NCI-H446 treated with DMSO at 0.1 percent for 48 hours (cell line): ENCODE measurements around the gene PLD1.
"Not testable (repeated sequence)": the region's sequence is repeated elsewhere in the genome, so short reads cannot be mapped to it uniquely, and the experiment has no call there.

Experiments
- DNase-seq: peaks from one replicate; lab custom pipeline; 2025; lab: John Stamatoyannopoulos, UW

PLD1 gene

DNA sequence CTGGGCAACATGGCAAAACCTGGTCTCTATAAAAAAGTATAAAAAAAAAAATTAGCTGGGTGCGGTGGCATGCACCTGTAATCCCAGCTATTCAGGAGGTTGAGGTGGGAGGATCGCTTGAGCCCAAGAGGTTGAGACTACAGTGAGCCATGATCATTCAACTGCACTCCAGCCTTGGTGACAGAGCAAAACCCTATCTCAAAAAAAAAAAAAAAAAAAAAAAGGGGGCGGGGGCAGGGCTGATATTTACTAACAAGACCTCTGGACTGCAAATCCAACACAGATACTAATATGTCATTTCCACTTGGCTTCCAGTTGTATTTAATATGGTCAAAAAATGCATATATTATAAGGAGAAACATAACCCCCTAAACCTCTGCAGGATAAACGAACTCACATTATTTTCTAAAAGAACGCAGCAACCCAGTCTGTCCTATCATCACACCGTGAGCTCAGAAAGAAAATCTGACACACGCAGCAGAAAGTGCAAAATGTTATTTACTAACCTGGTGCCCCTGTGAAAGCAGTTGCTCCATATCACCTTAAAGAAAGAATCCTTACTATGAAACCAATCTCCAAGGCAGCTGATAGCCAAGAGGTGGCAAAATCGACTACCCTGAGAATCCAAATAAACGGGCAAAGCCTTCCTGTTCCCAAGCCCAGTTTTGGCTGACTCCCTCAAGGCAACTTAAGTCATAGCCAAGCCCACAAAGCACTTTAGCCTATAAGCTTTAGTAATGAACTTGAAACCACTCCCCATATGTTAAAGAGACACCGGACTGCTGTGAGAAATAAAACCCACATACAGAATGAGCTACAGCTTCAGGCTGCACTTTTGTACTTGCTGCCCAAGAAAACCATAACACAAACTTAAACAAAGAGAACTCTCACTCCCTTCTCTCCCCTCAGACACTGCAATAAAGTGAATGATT is 39.3 kb downstream of the PLD1 start:
- DNase-seq, result peak; percentile 79

DNA sequence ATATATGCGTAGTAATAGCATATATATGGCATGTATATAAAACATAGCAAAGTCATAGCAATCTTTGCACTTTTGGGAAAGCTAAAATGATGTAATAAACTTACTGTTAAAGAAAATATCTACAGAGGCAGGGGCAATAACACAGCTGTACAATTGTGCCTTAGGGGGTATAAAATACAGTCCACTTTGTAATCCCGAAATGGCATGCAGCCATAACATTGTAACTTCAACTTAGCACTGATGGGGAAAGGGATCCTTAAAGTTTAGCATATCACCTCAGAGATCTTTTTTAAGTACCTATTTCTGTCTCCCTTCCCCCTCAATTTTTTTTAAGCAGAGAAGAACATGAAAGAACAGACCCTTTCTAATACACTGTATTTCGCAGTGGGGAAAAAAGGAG is 40.8 kb downstream of the PLD1 start:
- DNase-seq, result no peak

DNA sequence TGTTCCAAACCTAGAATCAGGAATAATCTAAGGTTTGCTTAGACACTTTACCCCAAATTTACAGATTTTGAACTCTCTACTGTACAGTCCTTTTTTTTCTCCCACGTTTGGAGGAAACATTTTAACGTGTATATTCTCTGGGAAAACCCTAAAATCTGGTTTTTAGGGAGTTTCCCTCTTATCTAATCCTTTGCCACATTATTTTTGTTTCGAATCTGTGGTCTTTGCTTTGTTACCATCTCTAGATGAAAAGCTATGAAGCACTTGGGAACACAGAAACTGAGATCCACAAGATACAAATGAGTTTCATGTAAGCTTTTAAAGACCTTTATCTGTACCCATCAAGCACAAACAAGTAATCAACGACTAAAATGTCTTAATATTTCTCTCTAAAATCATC is 41.3 kb downstream of the PLD1 start:
- DNase-seq, result no peak

DNA sequence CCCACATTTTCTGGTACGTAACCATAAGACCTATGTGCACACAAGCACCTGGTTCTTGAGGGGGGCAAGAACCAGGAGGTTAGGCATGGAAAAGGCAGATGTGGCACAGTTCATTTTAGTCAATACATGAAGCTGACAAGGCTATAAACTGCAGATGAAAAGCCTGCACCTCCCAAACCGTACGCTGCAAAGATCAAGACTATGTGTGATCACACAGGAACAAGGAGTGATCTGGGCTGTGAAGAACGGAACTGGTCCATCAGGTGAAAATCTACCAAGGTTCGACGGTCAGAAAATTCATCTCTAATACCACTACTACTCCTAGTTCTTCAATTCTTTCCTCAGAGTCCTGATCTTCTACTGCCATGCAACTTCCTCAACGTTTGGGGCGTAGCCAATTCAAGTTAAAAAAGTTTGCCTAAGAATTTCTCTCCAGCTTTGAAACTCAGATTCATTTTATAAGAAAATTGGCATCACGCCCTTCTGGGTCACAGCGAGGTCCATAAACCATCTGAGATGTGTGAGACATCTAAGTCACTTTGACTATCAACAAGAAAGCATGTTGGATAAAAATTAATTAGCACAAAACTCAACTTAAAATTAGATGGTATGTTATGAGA is 41.9 kb downstream of the PLD1 start:
- no peak for DNase-seq

DNA sequence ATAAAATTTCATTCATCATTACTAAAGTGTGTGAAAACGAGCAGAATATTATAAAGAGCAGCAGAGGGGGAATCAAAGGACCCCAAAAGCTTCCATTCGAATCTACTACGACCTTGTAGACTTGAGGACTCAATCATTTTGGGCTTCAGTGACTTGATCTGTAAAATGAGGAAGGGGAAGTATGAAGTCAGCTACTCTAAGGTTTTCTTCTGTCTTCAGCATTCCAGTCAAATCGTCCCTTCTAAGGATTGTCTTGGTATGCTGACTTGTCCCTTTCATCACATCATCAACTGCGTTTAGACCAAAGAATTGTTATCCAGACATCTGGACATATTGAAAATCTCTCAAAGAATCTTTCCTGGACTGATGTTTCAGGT is 44.8 kb downstream of the PLD1 start:
- DNase-seq, result no peak

DNA sequence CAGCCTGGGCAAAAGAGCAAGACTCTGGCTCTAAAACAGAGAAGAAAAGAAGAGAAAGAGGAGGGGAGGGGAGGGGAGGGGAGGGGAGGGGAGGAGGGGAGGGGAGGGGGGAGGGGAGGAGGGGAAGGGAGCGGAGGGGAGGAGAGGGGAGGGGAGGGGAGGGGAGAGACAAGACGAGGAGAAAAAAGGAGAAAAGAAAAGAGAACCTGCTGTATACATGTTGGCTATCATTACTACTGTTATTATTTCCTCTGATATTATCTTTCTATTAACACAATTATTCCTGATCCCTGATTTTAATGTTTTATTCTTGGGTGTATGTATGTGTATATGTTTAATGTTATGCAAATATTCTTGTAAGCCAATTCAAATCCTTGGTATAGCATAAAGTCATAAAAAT is 46.9 kb downstream of the PLD1 start:
- DNase-seq, result no peak

DNA sequence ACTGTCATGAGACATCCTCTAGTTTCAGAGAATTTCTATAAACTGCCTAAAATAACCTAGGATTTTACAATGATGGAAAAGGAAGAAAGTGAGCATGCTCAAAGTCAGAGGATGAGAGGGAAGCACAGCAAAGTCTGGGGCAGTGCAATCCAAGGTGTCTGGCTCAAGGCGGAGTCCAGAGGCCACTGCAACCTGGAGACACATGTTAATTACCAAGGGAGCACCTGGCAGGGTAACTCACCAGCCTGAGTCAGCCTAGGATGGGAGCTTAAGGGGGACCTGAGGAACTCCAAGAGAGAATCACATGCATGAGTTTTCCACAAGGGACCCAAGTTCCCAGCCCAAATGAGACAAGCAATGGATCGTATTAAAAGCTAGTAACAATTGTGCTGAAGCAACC is 49.8 kb downstream of the PLD1 start:
- DNase-seq, result no peak

DNA sequence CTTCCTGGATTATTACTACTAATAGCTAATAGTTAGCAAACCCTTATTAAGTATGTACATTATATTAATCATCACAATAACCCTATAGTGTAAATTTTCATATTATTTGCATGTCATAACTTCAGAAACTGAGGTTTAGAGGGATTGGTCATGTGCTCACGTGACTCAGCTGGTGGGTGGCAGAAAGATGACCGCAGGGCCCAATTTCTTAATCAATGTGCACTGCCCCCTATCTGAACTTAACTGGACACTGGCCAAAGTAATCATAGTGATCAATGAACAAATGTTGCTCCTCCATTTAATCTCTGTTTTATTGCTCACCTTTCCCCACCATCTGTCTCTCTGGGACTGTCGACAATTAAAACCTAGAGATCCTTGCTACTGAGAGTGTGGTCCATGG is 52.2 kb downstream of the PLD1 start:
- no peak for DNase-seq

DNA sequence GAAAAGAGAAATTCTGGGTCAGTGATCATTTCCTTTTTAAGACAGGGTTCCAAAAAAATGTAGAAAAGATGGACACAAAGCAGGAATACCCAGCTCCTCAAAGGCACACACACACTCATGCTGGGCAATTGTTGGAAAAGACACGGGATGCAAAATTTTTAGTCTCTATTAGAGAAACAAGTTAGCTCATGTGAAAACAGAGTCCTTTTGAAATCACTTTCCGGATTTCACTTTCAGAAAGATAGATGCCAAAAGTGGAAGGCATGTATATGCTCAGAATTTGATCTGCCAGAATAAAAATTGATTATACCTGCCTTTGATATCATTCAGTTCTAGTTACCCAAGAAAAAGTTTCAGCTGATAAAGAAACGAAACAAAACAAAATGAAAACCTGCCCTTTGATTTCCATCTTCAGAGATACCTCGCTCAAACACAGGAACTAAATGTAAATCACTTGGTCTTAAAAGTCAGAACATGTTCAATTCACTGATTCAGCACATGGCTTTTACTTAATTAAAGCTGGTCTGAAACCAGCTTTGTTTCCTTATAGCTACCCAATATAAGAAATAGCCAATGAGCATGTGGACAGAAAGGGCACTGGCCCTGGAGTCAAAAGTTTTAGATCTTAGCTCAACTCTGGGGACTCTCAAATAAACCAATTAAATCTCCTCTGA is 52.8 kb downstream of the PLD1 start:
- no peak for DNase-seq

DNA sequence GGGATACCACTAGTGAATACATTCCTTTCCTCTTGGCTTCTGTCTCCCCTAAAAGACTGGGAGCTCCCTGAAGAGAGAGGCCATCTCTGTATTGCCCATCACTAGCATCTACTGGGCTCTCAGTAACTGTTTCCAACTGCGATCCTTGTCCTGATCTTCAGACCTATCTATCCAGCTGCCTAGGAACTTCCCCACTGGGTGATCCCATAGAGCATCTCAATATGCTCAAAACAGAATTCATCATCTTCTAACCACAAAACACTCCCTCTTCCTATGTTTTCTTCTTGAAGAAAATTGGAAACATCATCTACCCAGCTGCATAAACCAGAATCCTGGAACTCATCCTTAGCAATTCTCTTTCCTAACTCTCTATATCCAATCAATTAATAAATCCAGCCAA is 54.6 kb downstream of the PLD1 start:
- no peak for DNase-seq

DNA sequence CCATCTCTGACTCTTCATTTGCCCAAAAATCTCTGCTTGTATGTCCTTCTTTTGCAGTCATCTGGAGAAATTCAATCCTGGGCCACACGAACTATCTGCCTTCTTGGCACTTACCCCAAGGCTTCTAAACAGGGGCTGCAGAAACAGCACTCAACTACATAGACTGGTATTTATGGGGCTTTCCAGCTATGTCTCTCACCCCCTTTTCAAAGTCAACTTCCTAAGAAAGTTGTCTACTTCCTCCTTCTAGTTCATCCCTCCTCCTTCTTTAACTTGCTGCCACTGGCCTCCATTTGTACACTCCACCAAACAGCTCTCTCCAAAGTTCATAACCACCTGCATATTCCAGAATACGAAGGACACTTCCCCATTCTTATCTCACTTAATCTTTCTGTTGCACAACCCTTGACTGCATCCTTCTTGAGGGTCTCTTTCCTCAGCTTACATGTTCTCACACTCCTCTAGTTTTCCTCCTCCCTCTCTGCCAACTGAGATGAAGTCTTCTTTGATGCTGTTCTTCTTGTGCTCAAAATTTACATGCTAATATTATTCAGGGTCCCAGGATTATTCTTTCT is 55.2 kb downstream of the PLD1 start:
- DNase-seq, result no peak

DNA sequence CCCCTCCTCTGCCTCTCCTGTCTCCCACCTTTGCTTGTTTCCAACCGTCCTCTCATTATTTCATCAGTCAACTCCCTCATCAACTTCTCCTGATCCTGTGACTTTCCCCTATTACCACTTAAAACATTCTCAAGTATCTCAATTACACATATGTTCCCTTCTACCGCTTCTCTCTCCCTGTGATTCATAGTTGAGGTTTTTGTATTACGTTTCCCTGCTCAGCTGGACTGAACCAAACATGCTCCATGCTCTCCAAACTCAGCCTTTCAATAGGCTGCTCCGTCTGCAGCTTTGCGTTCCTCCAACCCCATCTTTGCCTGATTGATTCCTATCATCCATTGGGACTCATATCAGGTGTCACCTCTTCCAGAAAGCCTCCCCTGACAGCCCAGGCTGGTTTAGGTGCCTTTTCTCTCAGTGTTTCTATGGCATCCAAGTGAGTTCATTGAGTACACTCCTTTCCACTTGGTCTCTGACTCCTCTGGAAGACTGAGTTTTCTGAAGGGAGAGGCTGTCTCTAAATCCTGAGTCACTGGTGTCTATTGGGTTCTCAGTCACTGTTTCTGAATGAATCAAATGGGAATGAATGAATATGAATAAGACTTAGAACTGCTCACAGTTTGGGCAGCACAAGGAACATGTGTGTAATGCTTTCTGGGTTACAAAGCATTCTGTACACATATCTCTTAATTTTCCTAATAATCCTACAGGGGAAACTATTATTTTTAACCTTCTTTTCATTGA is 56.4 kb downstream of the PLD1 start:
- no peak for DNase-seq

DNA sequence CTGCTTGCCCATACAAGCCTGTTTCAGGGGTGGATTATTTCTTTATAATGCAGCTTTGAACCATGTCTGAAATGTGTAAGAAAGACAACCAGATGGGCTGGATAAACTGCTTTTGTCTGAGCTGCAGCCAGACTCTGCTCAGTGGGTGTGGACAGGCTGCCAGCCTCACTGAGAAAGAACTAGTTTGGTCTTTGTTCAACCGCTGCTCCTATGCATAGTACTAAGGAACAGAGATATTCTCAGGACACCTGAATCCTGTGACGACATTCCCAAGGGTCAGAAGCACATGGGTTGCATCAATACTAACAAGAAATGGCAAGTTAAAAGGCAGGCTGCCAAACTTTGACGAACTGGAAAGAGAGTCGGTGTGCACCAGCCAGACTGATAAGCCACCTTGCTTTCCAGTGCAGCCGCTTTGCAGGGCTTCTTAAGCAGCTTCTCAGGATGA is 57.2 kb downstream of the PLD1 start:
- DNase-seq, result no peak

DNA sequence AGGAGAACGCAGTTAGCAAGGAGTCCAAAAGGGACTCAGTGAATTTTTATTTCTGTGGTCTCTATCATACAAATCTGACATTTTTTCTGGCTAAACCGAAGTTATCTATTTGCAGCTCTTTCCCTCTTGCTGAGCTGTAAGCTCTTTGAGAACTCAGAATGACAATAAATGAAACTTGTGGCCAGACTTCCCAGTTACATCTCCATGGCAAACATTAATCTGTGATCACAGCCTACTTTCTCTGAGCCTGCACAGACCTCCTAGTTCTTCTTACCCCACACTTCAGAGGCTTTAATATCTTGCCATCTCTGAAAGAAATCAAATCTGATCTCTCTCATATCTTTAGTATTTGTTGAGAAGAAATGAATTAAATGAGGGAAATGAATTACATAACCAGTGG is 58.0 kb downstream of the PLD1 start:
- DNase-seq, result no peak

DNA sequence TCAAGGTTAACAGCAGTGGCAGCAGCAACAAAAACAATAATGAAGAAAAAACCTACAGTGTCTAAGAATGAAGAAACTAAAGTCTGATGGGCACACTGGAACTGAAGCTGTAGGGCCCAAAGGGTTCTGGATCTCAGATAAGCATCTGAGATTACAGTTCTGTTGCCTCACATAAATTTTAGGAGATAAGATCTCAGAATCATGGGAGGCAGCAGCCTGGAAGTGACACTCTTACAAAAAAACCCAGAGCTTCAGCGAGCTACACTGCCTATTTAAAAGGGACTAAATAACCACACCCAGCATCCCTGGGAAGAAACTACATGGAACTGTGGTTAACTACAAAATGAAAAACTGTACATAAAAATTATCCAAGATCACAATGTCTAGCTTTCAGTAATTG is 61.2 kb downstream of the PLD1 start:
- DNase-seq, result no peak

DNA sequence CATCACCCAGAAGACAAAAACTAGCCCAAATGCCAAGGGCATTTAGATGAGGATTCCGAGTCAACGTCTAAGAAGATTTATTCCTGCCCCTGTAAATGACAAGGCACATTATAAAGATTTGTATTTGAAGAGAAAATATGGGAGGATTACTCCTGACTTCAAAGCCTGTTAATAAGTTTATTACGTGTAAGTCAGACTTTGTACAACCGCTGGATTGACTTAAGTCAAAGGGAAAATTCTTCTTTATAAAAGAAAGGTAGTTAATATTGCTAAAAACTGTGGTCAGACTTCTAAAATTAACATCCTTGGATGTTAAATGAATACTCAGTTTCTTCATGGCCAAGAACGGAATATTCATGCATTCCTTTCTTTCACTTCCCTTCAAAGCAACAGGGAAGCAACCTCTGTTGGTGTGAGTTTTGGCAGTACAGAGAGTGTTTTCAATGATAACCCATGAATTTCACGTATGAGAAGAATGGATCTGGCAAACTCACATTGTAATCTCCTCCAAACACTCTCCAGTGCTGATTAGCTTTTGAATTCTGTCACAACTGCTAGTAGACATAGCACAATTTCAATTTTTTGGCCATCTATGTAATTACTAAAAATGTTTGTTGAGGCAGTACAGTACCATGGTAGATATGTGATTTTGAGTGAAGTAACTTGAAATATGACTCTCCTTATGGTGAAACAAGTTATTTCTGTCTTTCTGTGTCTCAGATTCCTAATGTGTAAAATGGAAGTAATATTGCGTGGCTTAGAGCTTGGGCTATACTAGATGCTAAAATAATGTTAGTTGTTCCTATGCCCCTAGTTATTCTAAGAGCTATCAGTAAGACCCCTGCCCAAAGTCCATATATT is 62.0 kb downstream of the PLD1 start:
- no peak for DNase-seq

DNA sequence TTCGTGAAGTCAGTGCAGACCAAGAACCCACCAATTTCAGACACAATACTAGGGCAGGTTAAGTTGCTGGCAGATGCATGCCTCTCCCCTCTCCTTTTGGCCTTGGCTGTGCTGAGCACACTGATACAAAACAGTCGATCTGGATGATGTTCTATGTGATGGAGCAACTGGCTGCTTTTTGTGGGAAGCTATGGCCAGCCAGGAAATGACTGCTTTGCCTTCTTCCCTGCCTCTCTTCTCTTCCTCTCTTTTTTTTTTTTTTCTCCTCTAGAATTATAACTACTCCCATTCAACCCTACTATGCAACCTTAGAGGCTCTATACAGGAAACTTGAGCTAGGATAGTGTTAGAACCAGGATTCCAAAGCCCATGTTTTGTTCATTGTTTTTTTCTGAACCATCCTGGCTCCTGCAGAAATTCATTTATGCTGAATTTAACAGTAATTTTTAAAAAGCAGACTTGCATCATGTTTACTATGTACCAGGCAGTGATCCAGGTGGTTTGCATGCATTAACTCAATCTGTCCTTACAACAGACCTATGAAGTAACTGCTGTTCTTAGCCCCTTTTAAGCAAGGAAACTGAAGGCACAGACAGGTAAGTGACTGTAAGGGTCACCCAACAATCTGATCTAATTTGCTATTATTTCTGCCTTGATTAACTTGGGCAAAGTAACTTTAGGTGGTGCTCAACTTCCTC is 62.9 kb downstream of the PLD1 start:
- no peak for DNase-seq

DNA sequence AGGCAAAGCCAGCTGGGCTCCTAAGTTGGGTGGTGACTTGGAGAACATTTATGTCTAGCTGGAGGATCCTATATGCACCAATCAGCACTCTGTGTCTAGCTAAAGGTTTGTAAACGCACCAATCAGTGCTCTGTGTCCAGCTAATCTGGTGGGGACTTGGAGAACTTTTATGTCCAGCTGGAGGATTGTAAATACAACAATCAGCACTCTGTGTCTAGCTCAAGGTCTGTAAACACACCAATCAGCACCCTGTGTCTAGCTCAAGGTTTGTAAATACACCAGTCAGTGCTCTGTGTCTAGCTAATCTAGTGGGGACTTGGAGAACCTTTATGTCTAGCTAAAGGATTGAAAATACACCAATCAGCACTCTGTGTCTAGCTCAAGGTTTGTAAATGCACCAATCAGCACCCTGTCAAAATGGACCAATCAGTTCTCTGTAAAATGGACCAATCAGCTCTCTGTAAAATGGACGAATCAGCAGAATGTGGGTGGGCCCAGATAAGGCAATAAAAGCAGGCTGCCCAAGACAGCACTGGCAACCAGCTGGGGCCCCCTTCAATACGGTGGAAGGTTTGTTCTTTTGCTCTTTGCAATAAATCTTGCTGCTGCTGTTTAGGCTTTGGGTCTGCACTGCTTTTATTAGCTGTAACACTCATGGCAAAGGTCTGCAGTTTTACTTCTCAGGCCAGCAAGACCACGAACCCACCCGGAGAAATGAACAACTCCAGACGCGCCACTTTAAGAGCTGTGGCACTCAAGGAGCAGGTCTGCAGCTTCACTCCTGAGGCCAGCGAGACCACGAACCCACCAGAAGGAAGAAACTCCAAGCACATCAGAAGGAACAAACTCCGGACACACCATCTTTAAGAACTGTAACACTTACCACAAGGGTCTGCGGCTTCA is 63.7 kb downstream of the PLD1 start:
- DNase-seq, result not testable (repeated sequence)

DNA sequence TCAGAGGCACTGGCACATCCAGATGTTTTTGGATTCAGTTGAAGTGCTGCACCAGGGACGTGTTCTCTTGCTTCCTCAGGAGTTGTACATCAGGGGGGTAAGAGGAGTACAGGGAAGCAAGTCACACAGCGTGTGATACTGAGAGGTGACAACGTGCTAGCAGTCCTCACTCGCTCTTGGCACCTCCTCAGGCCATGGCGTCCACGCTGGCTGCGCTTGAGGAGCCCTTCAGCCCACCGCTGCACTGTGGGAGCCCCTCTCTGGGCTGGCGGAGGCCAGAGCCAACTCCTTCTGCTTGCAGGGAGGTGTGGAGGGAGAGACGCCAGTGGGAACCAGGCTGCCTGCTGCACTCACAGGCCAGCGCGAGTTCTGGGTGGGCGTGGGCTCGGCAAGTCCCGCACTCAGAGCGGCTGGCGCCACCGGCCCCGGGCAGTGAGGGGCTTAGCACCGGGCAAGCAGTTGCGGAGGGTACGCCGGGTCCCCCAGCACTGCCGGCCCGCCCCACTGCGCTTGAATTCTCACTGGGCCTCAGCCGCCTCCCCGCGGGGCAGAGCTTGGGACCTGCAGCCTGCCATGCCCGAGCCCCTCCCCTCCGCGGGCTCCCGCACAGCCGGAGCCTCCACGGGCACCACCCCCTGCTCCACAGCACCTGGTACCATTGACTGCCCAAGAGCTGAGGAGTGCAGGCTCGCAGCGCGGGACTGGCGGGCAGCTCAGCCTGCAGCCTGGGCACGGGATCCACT is 64.5 kb downstream of the PLD1 start:
- no peak for DNase-seq
